A673 (cell line): Measurements from ENCODE around the gene GDPD1. TPM values are rescaled to one million over a fixed set of nuclear protein-coding genes. Genes with fewer than 3 reads are reported as not detected.
"Not testable (repeated sequence)": the region's sequence is repeated elsewhere in the genome, so short reads cannot be mapped to it uniquely, and the experiment has no call there.

Experiments used
- BruUV-seq: library from RNA; stranded (reverse); fragments of 400-500 nt; replicated peaks from 2 replicates; lab custom pipeline; 2021; lab: Mats Ljungman, UMichigan
- CTCF ChIA-PET: fragments of 300-600 bp; sonication (Branson Sonifier 250); formaldehyde crosslinking; loops from one replicate; lab custom pipeline; 2022; ENCODE audit warnings: antibody characterized with exemption; lab: Charles Lee
- POLR2A ChIA-PET: fragments of 300-600 bp; sonication (Branson Sonifier 250); formaldehyde crosslinking; loops from one replicate; lab custom pipeline; 2022; ENCODE audit warnings: antibody characterized with exemption; ENCODE audit not compliant: low non-redundant PET; lab: Charles Lee
- DNase-seq: peaks from one replicate; pipeline ENCODE4 v3.0.0-alpha.2; 2015; ENCODE audit warnings: low spot score
- H3K27ac ChIP-seq: fragments of 200-600 bp; sonication (generic); 2 replicates; pipeline ENCODE4 v1.5.1; 2016; ENCODE audit warnings: mixed run types, low read depth, mild to moderate bottlenecking, mixed read lengths, antibody characterized with exemption, low read length; ENCODE audit not compliant: poor library complexity, severe bottlenecking
- H3K27me3 ChIP-seq: fragments of 200-600 bp; sonication (generic); replicated peaks from 2 replicates; pipeline ENCODE4 v1.6.1; 2017; ENCODE audit warnings: mixed run types, low read depth, mild to moderate bottlenecking, mixed read lengths, antibody characterized with exemption, low read length; ENCODE audit not compliant: insufficient read depth, poor library complexity
- H3K36me3 ChIP-seq: fragments of 200-600 bp; sonication (generic); 2 replicates; pipeline ENCODE4 v1.6.1; 2016; ENCODE audit warnings: mixed run types, mild to moderate bottlenecking, mixed read lengths, antibody characterized with exemption, low read length; ENCODE audit not compliant: insufficient read depth, poor library complexity, severe bottlenecking
- H3K4me1 ChIP-seq: fragments of 200-600 bp; sonication (generic); 2 replicates; pipeline ENCODE4 v1.6.1; 2017; ENCODE audit warnings: mixed run types, mild to moderate bottlenecking, mixed read lengths, antibody characterized with exemption, low read length; ENCODE audit not compliant: insufficient read depth, poor library complexity, severe bottlenecking
- H3K4me3 ChIP-seq: fragments of 200-600 bp; sonication (generic); 2 replicates; pipeline ENCODE4 v1.5.1; 2016; ENCODE audit warnings: low read depth, mixed run types, mild to moderate bottlenecking, mixed read lengths, low read length; ENCODE audit not compliant: poor library complexity, severe bottlenecking
- H3K9me3 ChIP-seq: fragments of 200-600 bp; sonication (generic); 2 replicates; pipeline ENCODE4 v1.6.1; 2016; ENCODE audit warnings: mixed run types, low read depth, mild to moderate bottlenecking, mixed read lengths, antibody characterized with exemption, low read length; ENCODE audit not compliant: poor library complexity, severe bottlenecking
- CTCF ChIP-seq: fragments of 300-800, 200-600 bp; sonication (generic); conservative IDR thresholded peaks from 2 replicates; pipeline ENCODE4 v1.5.1; 2017; ENCODE audit warnings: low read depth, mild to moderate bottlenecking, antibody characterized with exemption, low read length, moderate library complexity, mixed read lengths
- EZH2 ChIP-seq: fragments of 200-600 bp; sonication (generic); IDR thresholded peaks from 2 replicates; pipeline ENCODE4 v1.6.1; 2017; ENCODE audit warnings: borderline replicate concordance, low read depth, mild to moderate bottlenecking, mixed read lengths, antibody characterized with exemption, low read length; ENCODE audit not compliant: poor library complexity, severe bottlenecking
- intact Hi-C: fragments of 100-400 bp; cut with micrococcal nuclease; formaldehyde crosslinking; loops from one replicate; pipeline ENCODE4 v1.10.0; 2022; ENCODE audit not compliant: unreplicated experiment
- total RNA-seq: library from RNA; stranded (reverse); gene quantifications from 2 replicates; pipeline ENCODE4 v1.2.3, GENCODE V29; 2021

The GDPD1 gene
- total RNA-seq, 1 experiment from 2014 or later = 2.6 TPM

GRCh38 chr17:59221159-59221847 is 992 bp downstream of the GDPD1 start:
- ChIA-PET CTCF (no interaction called here), POLR2A (no interaction called here)
- no peak for DNase-seq
- TF ChIP-seq EZH2 (no peak), CTCF (no peak)
- no TSS peak for BruUV-seq
- Histone ChIP-seq H3K27ac (peak overlapping the region; percentile 58), H3K9me3 (no peaks in the 10 kb centered on the region), H3K4me3 (peak overlapping the region; percentile 71), H3K4me1 (no peaks in the 10 kb centered on the region), H3K36me3 (no peaks in the 10 kb centered on the region), H3K27me3 (no peaks in the 10 kb centered on the region)
- intact Hi-C loops = no loop called here

- TF ChIP-seq EZH2 = no peak
- TF ChIP-seq CTCF = no peak
- CTCF ChIA-PET = no interaction called here
- intact Hi-C loops = no loop called here
- BruUV-seq = no TSS peak
- no peak for DNase-seq
- no peak overlapping the region for H3K4me3 ChIP-seq
- H3K36me3 ChIP-seq = no peaks in the 10 kb centered on the region
- H3K27me3 ChIP-seq = no peaks in the 10 kb centered on the region
- H3K27ac ChIP-seq = no peak overlapping the region
- POLR2A ChIA-PET = no interaction called here
- no peaks in the 10 kb centered on the region for H3K4me1 ChIP-seq
- no peaks in the 10 kb centered on the region for H3K9me3 ChIP-seq
Observed at GRCh38 chr17:59223813-59224212, 3.5 kb downstream of the GDPD1 start.

- DNase-seq, BruUV-seq, POLR2A ChIA-PET, H3K4me3 ChIP-seq, H3K4me1 ChIP-seq, H3K27me3 ChIP-seq, CTCF ChIA-PET, intact Hi-C loops, H3K27ac ChIP-seq, H3K9me3 ChIP-seq, H3K36me3 ChIP-seq: not testable (repeated sequence)
Observed at GRCh38 chr17:59228588-59228987, 8.3 kb downstream of the GDPD1 start.

DNA sequence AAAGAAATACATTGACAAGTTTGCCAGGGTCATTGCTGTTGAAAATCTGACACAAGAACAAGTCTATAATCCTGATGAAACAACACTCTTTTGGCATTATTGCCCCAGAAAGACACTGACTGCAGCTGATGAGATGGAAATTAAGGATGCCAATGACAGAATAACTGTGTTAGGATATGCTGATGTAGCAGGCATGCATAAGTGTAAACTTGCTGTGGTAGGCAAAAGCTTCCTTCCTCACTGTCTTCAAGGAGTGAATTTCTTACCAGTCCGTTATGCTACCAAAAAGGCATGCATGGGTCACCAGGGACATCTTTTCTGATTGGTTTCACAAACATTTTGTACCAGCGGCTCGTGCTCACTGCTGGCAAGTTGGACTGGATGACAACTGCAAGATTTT is 10.5 kb downstream of the GDPD1 start:
- no peak overlapping the region for H3K27ac ChIP-seq
- TF ChIP-seq EZH2 = no peak
- TF ChIP-seq CTCF = no peak
- H3K9me3 ChIP-seq = no peaks in the 10 kb centered on the region
- intact Hi-C loops = no loop called here
- no peaks in the 10 kb centered on the region for H3K27me3 ChIP-seq
- BruUV-seq = no TSS peak
- H3K4me3 ChIP-seq = no peak overlapping the region
- DNase-seq = no peak
- ChIA-PET POLR2A (no interaction called here), CTCF (no interaction called here)
- no peaks in the 10 kb centered on the region for H3K4me1 ChIP-seq
- H3K36me3 ChIP-seq = no peaks in the 10 kb centered on the region
